OCI-LY7 (cell line): ENCODE results near the gene TNNI3K. TPM values are rescaled to one million over a fixed set of nuclear protein-coding genes. Genes with fewer than 3 reads are reported as not detected.

Source experiments
- BruUV-seq: library from RNA; stranded (reverse); fragments of 400-500 nt; replicated peaks from 2 replicates; lab custom pipeline; 2021; lab: Mats Ljungman, UMichigan
- CTCF ChIA-PET: fragments of 300-600 bp; sonication (Branson Sonifier 250); formaldehyde crosslinking; loops from one replicate; lab custom pipeline; 2022; ENCODE audit warnings: antibody characterized with exemption; ENCODE audit not compliant: unreplicated experiment; lab: Charles Lee
- POLR2A ChIA-PET: fragments of 300-600 bp; sonication (Branson Sonifier 250); formaldehyde crosslinking; loops from one replicate; lab custom pipeline; 2022; ENCODE audit warnings: antibody characterized with exemption; lab: Charles Lee
- DNase-seq: peaks from one replicate; pipeline ENCODE4 v3.0.0-alpha.2; 2015; ENCODE audit warnings: low spot score
- H2AFZ ChIP-seq: fragments of 200-600 bp; sonication (generic), shearing (Covaris generic); 2 replicates; pipeline ENCODE4 v1.6.1; 2014; ENCODE audit warnings: mild to moderate bottlenecking, antibody characterized with exemption, low read length, moderate library complexity
- H3K27ac ChIP-seq: fragments of 200-600 bp; sonication (generic); 2 replicates; pipeline ENCODE4 v1.5.1; 2014; ENCODE audit warnings: mixed run types, low read depth, mild to moderate bottlenecking, moderate library complexity, low read length, inconsistent platforms; ENCODE audit not compliant: poor library complexity, severe bottlenecking
- H3K36me3 ChIP-seq: fragments of 200-600 bp; sonication (generic); 2 replicates; pipeline ENCODE4 v1.6.1; 2014; ENCODE audit warnings: mild to moderate bottlenecking, antibody characterized with exemption, low read length, moderate library complexity, mixed read lengths; ENCODE audit not compliant: insufficient read depth
- H3K4me1 ChIP-seq: fragments of 200-600 bp; sonication (generic); 2 replicates; pipeline ENCODE4 v1.5.1; 2014; ENCODE audit warnings: mild to moderate bottlenecking, low read length; ENCODE audit not compliant: insufficient read depth, poor library complexity, severe bottlenecking
- H3K4me2 ChIP-seq: fragments of 200-600 bp; sonication (generic); 2 replicates; pipeline ENCODE4 v1.6.1; 2014; ENCODE audit warnings: mild to moderate bottlenecking, low read length
- H3K4me3 ChIP-seq: fragments of 200-600 bp; sonication (generic); 2 replicates; pipeline ENCODE4 v1.5.1; 2014; ENCODE audit warnings: mild to moderate bottlenecking, low read depth, low read length; ENCODE audit not compliant: poor library complexity, severe bottlenecking
- H3K79me2 ChIP-seq: fragments of 200-600 bp; sonication (generic); 2 replicates; pipeline ENCODE4 v1.6.1; 2016; ENCODE audit warnings: low read depth, mild to moderate bottlenecking, low read length, moderate library complexity, mixed read lengths; ENCODE audit not compliant: insufficient read depth
- H3K9me2 ChIP-seq: fragments of 200-600 bp; sonication (generic); 2 replicates; pipeline ENCODE4 v1.6.1; 2016; ENCODE audit warnings: mild to moderate bottlenecking, low read length, mixed read lengths; ENCODE audit not compliant: insufficient read depth
- H3K9me3 ChIP-seq: fragments of 200-600 bp; sonication (generic); 2 replicates; pipeline ENCODE4 v1.6.1; 2014; ENCODE audit warnings: mild to moderate bottlenecking, mixed run types, low read length, mixed read lengths
- H4K20me1 ChIP-seq: fragments of 200-600 bp; sonication (generic); 2 replicates; pipeline ENCODE4 v1.6.1; 2014; ENCODE audit warnings: mild to moderate bottlenecking, antibody characterized with exemption, low read length, moderate library complexity, mixed read lengths; ENCODE audit not compliant: insufficient read depth
- CTCF ChIP-seq: fragments of 200-600 bp; sonication (generic); conservative IDR thresholded peaks from 2 replicates; pipeline ENCODE4 v1.5.1; 2014; ENCODE audit warnings: mild to moderate bottlenecking, antibody characterized with exemption, low read length, moderate library complexity, mixed read lengths
- EZH2phosphoT487 ChIP-seq: fragments of 200-600 bp; sonication (generic); IDR thresholded peaks from 2 replicates; pipeline ENCODE4 v1.6.1; 2018; ENCODE audit warnings: low read depth, borderline replicate concordance, mild to moderate bottlenecking, mixed run types, antibody characterized with exemption, low read length, moderate library complexity, mixed read lengths
- intact Hi-C: fragments of 100-400 bp; cut with micrococcal nuclease; formaldehyde crosslinking; loops from one replicate; pipeline ENCODE4 v1.10.0; 2022; ENCODE audit not compliant: unreplicated experiment
- total RNA-seq, 2 experiments: library from RNA; depleted of rRNA in 1 of 2; stranded (reverse); fragments of >200 nt in 1 of 2; shearing (Covaris generic) in 1 of 2; gene quantifications; 2 replicates each; pipeline ENCODE4 v1.2.3, GENCODE V29; 2014 to 2022

Gene TNNI3K
- total RNA-seq, 2 experiments from 2014 or later = not detected

- no peak for TF ChIP-seq EZH2phosphoT487
- no peak for TF ChIP-seq CTCF
- ChIA-PET POLR2A (interaction anchor here (0.6 to 2.7 kb wide), 2 partner anchors 8 to 1262 kb away, joined by 3 to 12 read pairs; no protein-coding TSS in a partner anchor), CTCF (no interaction called here)
- no peak overlapping the region for H3K27ac ChIP-seq
- no peak for DNase-seq
- intact Hi-C loops = no loop called here
- BruUV-seq = no TSS peak
- H3K4me3 ChIP-seq = peak overlapping the region; percentile 80
- peaks cover 2% of the 10 kb centered on the region; the same call in 1 of the 2 replicates for H3K36me3 ChIP-seq
- no peaks in the 10 kb centered on the region for H3K9me3 ChIP-seq
- peak overlapping the region; percentile 87 for H3K4me2 ChIP-seq
- H3K79me2 ChIP-seq = no peaks in the 10 kb centered on the region
- H4K20me1 ChIP-seq = no peaks in the 10 kb centered on the region
- peak overlapping the region; percentile 100; the same call in 1 of the 2 replicates for H2AFZ ChIP-seq
- peaks cover 14% of the 10 kb centered on the region for H3K4me1 ChIP-seq
- no peaks in the 10 kb centered on the region for H3K9me2 ChIP-seq
Measured at GRCh38 chr1:74199504-74199903, 35.7 kb upstream of the TNNI3K start.

GRCh38 chr1:74205266-74205665 is 29.9 kb upstream of the TNNI3K start:
- Histone ChIP-seq H3K4me2 (no peak overlapping the region), H3K36me3 (peaks cover 2% of the 10 kb centered on the region; the same call in 1 of the 2 replicates), H3K4me3 (no peak overlapping the region), H3K9me3 (no peaks in the 10 kb centered on the region), H4K20me1 (no peaks in the 10 kb centered on the region), H2AFZ (no peak overlapping the region), H3K27ac (no peak overlapping the region), H3K79me2 (no peaks in the 10 kb centered on the region), H3K4me1 (no peaks in the 10 kb centered on the region), H3K9me2 (no peaks in the 10 kb centered on the region)
- ChIA-PET POLR2A (no interaction called here), CTCF (no interaction called here)
- intact Hi-C loops = no loop called here
- no peak for DNase-seq
- TF ChIP-seq CTCF (no peak), EZH2phosphoT487 (no peak)
- no TSS peak for BruUV-seq

- TF ChIP-seq CTCF (no peak), EZH2phosphoT487 (no peak)
- BruUV-seq = no TSS peak
- CTCF ChIA-PET = no interaction called here
- Histone ChIP-seq H3K9me3 (no peaks in the 10 kb centered on the region), H4K20me1 (no peaks in the 10 kb centered on the region), H3K36me3 (no peaks in the 10 kb centered on the region), H2AFZ (no peak overlapping the region), H3K4me3 (no peak overlapping the region), H3K79me2 (no peaks in the 10 kb centered on the region), H3K4me1 (no peaks in the 10 kb centered on the region), H3K4me2 (no peak overlapping the region), H3K9me2 (no peaks in the 10 kb centered on the region), H3K27ac (no peak overlapping the region)
- no peak for DNase-seq
- POLR2A ChIA-PET = no interaction called here
- intact Hi-C loops = no loop called here
Measured at GRCh38 chr1:74215229-74215628, 20.0 kb upstream of the TNNI3K start.
